Suprapubic skin (tissue), 4 donors: ENCODE data around the gene BMP10. TPM values are rescaled to one million over a fixed set of nuclear protein-coding genes. Genes with fewer than 3 reads are reported as not detected.

ENCODE experiments used
- DNase-seq, 2 donors: peaks; one replicate each; pipeline ENCODE4 v3.0.0-alpha.2; 2019; ENCODE audit warnings: low spot score in 2 of 2
- H3K27ac ChIP-seq: fragments of 200-600 bp; sonication (generic); one replicate; pipeline ENCODE4 v1.5.1; 2019
- H3K27me3 ChIP-seq: fragments of 200-600 bp; sonication (generic); one replicate; pipeline ENCODE4 v1.5.1; 2019
- H3K36me3 ChIP-seq: fragments of 200-600 bp; sonication (generic); one replicate; pipeline ENCODE4 v1.5.1; 2019
- H3K4me1 ChIP-seq: fragments of 200-600 bp; sonication (generic); one replicate; pipeline ENCODE4 v1.5.1; 2019
- H3K4me3 ChIP-seq: fragments of 200-600 bp; sonication (generic); one replicate; pipeline ENCODE4 v1.5.1; 2019; ENCODE audit warnings: mild to moderate bottlenecking
- H3K9me3 ChIP-seq: fragments of 200-600 bp; sonication (generic); one replicate; pipeline ENCODE4 v1.5.1; 2019
- CTCF ChIP-seq, 2 donors: fragments of 200-600 bp in 1 of 2; fragments of 450-650 bp in 1 of 2; sonication (generic) in 1 of 2; IDR thresholded peaks; one replicate each; pipeline ENCODE4 v1.5.1; 2016 to 2019; ENCODE audit warnings: antibody characterized with exemption in 2 of 2, mild to moderate bottlenecking in 1 of 2, moderate library complexity in 1 of 2
- EP300 ChIP-seq: sonication (generic); formaldehyde crosslinking; IDR thresholded peaks from one replicate; pipeline ENCODE4 v1.6.1; 2017; ENCODE audit warnings: antibody characterized with exemption
- POLR2A ChIP-seq, 2 donors: fragments of 450-650 bp; IDR thresholded peaks; one replicate each; pipeline ENCODE4 v1.6.1; 2017; ENCODE audit warnings: antibody characterized with exemption in 2 of 2, mild to moderate bottlenecking in 2 of 2, moderate library complexity in 2 of 2
- POLR2AphosphoS5 ChIP-seq, 3 donors: sonication (generic); formaldehyde crosslinking; IDR thresholded peaks; one replicate each; pipeline ENCODE4 v1.6.1; 2017; ENCODE audit warnings: antibody characterized with exemption in 3 of 3
- WGBS: methylation state at CpG from one replicate; pipeline ENCODE4 v1.1.5; 2018; 5-methylcytosine and 5-hydroxymethylcytosine counted together
- total RNA-seq, 4 donors: library from RNA; depleted of rRNA; stranded (reverse); fragments of >200 nt; gene quantifications; one replicate each; pipeline ENCODE4 v1.1.0, GENCODE V29; 2016

The BMP10 gene
- total RNA-seq, 4 donors from 2014 or later: not detected

GRCh38 chr2:68819556-68819955, 51.6 kb downstream of the BMP10 start:
- Histone ChIP-seq H3K4me1 (no peaks in the 10 kb centered on the region), H3K4me3 (no peak overlapping the region), H3K27me3 (no peaks in the 10 kb centered on the region), H3K9me3 (no peaks in the 10 kb centered on the region), H3K36me3 (peaks cover 18% of the 10 kb centered on the region), H3K27ac (no peak overlapping the region)
- TF ChIP-seq CTCF (IDR thresholded peaks at IDR 0.05): no peak
- TF ChIP-seq POLR2AphosphoS5 (IDR thresholded peaks at IDR 0.05): no peak
- no peak for DNase-seq
- WGBS: 84% methylated on average over 6 of the region's 6 CpGs

- TF ChIP-seq POLR2A (IDR thresholded peaks at IDR 0.05) (no peak), CTCF (IDR thresholded peaks at IDR 0.05) (no peak), POLR2AphosphoS5 (IDR thresholded peaks at IDR 0.05) (no peak), EP300 (no peak)
- H3K4me3 ChIP-seq: no peak overlapping the region
- peaks cover 5% of the 10 kb centered on the region for H3K36me3 ChIP-seq
- no peaks in the 10 kb centered on the region for H3K9me3 ChIP-seq
- H3K27me3 ChIP-seq: no peaks in the 10 kb centered on the region
- H3K27ac ChIP-seq: no peak overlapping the region
- H3K4me1 ChIP-seq: peaks cover 2% of the 10 kb centered on the region
- DNase-seq: no peak
Observed at GRCh38 chr2:68817306-68817705, 53.9 kb downstream of the BMP10 start.

Other genes with a start within 250 kb of the BMP10 start
- gene PROKR1, start 227.8 kb downstream of the BMP10 start, total RNA-seq: under 1 TPM in 2 of 4 donors, not detected in 2; 0.13 to 0.24 TPM
- gene ARHGAP25, start 136.6 kb downstream of the BMP10 start, total RNA-seq: 10 to 100 TPM in 1 of 4 donors, 1 to 10 TPM in 3; 2.0 to 10.9 (median 6.1) TPM
- not detected for gene GKN2, start 81.5 kb upstream of the BMP10 start, total RNA-seq
- gene GKN1, start 103.2 kb upstream of the BMP10 start, total RNA-seq: not detected
- gene ANTXR1, start 141.8 kb upstream of the BMP10 start, total RNA-seq: 100 to 1,000 TPM in 1 of 4 donors, 10 to 100 TPM in 3; 35.5 to 111 (median 66.6) TPM